CD4-positive, alpha-beta memory T cell (primary cell): ENCODE data around the gene SMIM14. TPM values are rescaled to one million over a fixed set of nuclear protein-coding genes. Genes with fewer than 3 reads are reported as not detected.
"Not testable (repeated sequence)": the region's sequence is repeated elsewhere in the genome, so short reads cannot be mapped to it uniquely, and the experiment has no call there.

ENCODE experiments used
- CTCF ChIA-PET: fragments of 350-600 bp; sonication (Branson Sonifier 250); formaldehyde crosslinking; loops from one replicate; lab custom pipeline; 2021; ENCODE audit warnings: inconsistent platforms; ENCODE audit not compliant: partially characterized antibody; lab: Charles Lee
- POLR2A ChIA-PET: fragments of 350-600 bp; sonication (Branson Sonifier 250); formaldehyde crosslinking; loops from one replicate; lab custom pipeline; 2021; ENCODE audit not compliant: partially characterized antibody; lab: Charles Lee
- DNase-seq, 5 donors: peaks; one replicate each; pipeline versions ENCODE4 v3.0.0 to v3.0.0-alpha.2; 2020 to 2022; ENCODE audit warnings: mixed read lengths in 1 of 5
- H3K27ac ChIP-seq: one replicate; pipeline ENCODE4 v1.7.0; 2013; ENCODE audit warnings: low read depth, low read length
- H3K27me3 ChIP-seq: 2 replicates; pipeline ENCODE4 v1.7.0; 2013; ENCODE audit warnings: mild to moderate bottlenecking, low read length, moderate library complexity; ENCODE audit not compliant: insufficient read depth
- H3K36me3 ChIP-seq: 2 replicates; pipeline ENCODE4 v1.7.0; 2013; ENCODE audit warnings: mild to moderate bottlenecking, low read length, moderate library complexity; ENCODE audit not compliant: insufficient read depth
- H3K4me1 ChIP-seq: 2 replicates; pipeline ENCODE4 v1.7.0; 2013; ENCODE audit warnings: mild to moderate bottlenecking, low read length, moderate library complexity; ENCODE audit not compliant: insufficient read depth
- H3K4me3 ChIP-seq, 2 donors: one replicate each; pipeline ENCODE4 v1.7.0; 2013; ENCODE audit warnings: low read length in 2 of 2, mild to moderate bottlenecking in 1 of 2
- H3K9me3 ChIP-seq, 2 donors: one replicate each; pipeline ENCODE4 v1.7.0; 2013; ENCODE audit warnings: low read length in 2 of 2, control low read depth in 1 of 2; ENCODE audit not compliant: control insufficient read depth in 1 of 2
- H3K27ac Mint-ChIP-seq, 7 donors: one replicate each; pipeline ENCODE4 v1.8.0; 2020 to 2021; ENCODE audit warnings: mixed read lengths in 7 of 7, mild to moderate bottlenecking in 6 of 7, inconsistent platforms in 3 of 7, moderate library complexity in 3 of 7
- H3K27me3 Mint-ChIP-seq, 2 donors: one replicate each; pipeline ENCODE4 v1.8.0; 2020 to 2021; ENCODE audit warnings: mixed read lengths in 2 of 2
- H3K36me3 Mint-ChIP-seq, 2 donors: one replicate each; pipeline ENCODE4 v1.8.0; 2020 to 2021; ENCODE audit warnings: mixed read lengths in 2 of 2, inconsistent platforms in 1 of 2, mild to moderate bottlenecking in 1 of 2
- H3K4me1 Mint-ChIP-seq, 4 donors: one replicate each; pipeline ENCODE4 v1.8.0; 2020 to 2021; ENCODE audit warnings: mixed read lengths in 4 of 4, mild to moderate bottlenecking in 1 of 4
- H3K4me3 Mint-ChIP-seq, 8 donors: one replicate each; pipeline ENCODE4 v1.8.0; 2020 to 2021; ENCODE audit warnings: mixed read lengths in 8 of 8, mild to moderate bottlenecking in 7 of 8, moderate library complexity in 6 of 8, inconsistent platforms in 3 of 8
- H3K9me3 Mint-ChIP-seq, 8 donors: one replicate each; pipeline ENCODE4 v1.8.0; 2020 to 2021; ENCODE audit warnings: mixed read lengths in 8 of 8, mild to moderate bottlenecking in 5 of 8, inconsistent platforms in 3 of 8, moderate library complexity in 1 of 8
- intact Hi-C: fragments of 100-400 bp; cut with micrococcal nuclease; formaldehyde crosslinking; loops from one replicate; pipeline ENCODE4 v1.15.1; 2023
- polyA plus RNA-seq, 2 donors: library from polyadenylated mRNA; unstranded; fragments of 300-500 nt; fragmentation: Illumina TruSeq; gene quantifications; one replicate each; pipeline ENCODE4 v1.2.3, GENCODE V29; 2021
- total RNA-seq, 2 experiments: library from RNA; stranded (reverse); gene quantifications; one replicate each; pipeline ENCODE4 v1.2.3, GENCODE V29; 2021

SMIM14 gene
- total and polyA plus RNA-seq, 4 experiments from 2014 or later: 15.5 to 54.4 (median 28.1) TPM

DNA sequence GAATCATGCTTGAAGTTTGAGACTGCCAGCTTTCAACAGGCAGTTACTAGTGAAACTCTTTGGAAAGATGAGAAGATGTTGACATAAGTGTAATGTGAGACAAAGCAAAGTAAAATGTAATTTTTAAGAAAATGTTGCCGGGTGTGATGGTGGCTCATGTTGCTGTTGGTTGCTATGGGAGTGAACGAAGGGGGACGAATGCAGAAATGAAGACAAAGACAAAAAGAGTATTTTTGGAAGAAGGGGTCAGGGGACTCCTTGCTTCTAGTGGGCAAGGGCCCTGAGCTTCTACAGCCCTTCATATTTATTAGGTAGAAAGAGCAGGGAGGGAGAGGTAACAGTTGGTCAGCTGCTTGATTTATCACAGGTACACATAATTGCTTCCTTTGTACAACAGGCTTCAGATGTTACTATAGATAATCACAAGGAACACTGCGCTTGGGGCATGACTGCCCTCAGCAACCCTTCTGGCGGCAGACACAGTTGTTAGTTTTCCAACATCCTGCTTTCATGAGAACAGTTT is 99.5 kb downstream of the SMIM14 start:
- Histone ChIP-seq H3K36me3 (no peaks in the 10 kb centered on the region), H3K4me1 (no peaks in the 10 kb centered on the region), H3K9me3 (no peaks in the 10 kb centered on the region), H3K27ac (no peak overlapping the region), H3K4me3 (no peak overlapping the region), H3K27me3 (no peaks in the 10 kb centered on the region)
- H3K27ac Mint-ChIP-seq: no peak overlapping the region
- H3K36me3 Mint-ChIP-seq: peaks cover 5 to 15% of the 10 kb centered on the region in 2 donors
- no peaks in the 10 kb centered on the region for H3K4me1 Mint-ChIP-seq
- ChIA-PET POLR2A (no interaction called here), CTCF (no interaction called here)
- no peak overlapping the region for H3K4me3 Mint-ChIP-seq
- H3K27me3 Mint-ChIP-seq: no peaks in the 10 kb centered on the region
- no peak for DNase-seq
- peaks cover 0 to 2% (median 0%) of the 10 kb centered on the region in 8 donors for H3K9me3 Mint-ChIP-seq
- intact Hi-C loops: no loop called here

DNA sequence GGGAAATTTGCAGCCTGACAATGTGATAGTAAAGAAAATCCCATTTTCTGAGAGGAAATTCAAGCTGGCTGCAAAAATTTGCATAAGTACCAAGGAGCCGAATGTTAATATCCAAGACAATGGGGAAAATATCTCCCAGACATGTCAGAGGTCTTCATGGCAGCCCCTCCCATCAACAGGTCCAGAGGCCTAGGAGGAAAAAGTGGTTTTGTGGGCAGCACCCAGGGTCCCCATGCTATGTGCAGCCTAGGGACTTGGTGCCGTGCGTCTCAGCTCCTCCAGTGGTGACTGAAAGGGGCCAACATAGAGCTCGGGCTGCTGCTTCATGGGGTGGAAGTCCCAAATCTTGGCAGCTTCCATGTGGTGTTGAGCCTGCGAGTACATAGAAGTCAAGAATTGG is 105.1 kb downstream of the SMIM14 start:
- H3K27ac ChIP-seq: no peak overlapping the region
- H3K27me3 ChIP-seq: no peaks in the 10 kb centered on the region
- H3K9me3 ChIP-seq: no peaks in the 10 kb centered on the region
- H3K4me1 ChIP-seq: no peaks in the 10 kb centered on the region
- CTCF ChIA-PET: no interaction called here
- H3K9me3 Mint-ChIP-seq: peaks cover 0 to 29% (median 21%) of the 10 kb centered on the region in 8 donors
- POLR2A ChIA-PET: no interaction called here
- peaks cover 0 to under 1% (median under 1%) of the 10 kb centered on the region in 4 donors for H3K4me1 Mint-ChIP-seq
- no peaks in the 10 kb centered on the region for H3K27me3 Mint-ChIP-seq
- H3K4me3 Mint-ChIP-seq: no peak overlapping the region
- peaks cover 20 to 33% of the 10 kb centered on the region in 2 donors for H3K36me3 Mint-ChIP-seq
- H3K36me3 ChIP-seq: no peaks in the 10 kb centered on the region
- no peak overlapping the region for H3K27ac Mint-ChIP-seq
- DNase-seq: no peak
- intact Hi-C loops: no loop called here
- H3K4me3 ChIP-seq: no peak overlapping the region

DNA sequence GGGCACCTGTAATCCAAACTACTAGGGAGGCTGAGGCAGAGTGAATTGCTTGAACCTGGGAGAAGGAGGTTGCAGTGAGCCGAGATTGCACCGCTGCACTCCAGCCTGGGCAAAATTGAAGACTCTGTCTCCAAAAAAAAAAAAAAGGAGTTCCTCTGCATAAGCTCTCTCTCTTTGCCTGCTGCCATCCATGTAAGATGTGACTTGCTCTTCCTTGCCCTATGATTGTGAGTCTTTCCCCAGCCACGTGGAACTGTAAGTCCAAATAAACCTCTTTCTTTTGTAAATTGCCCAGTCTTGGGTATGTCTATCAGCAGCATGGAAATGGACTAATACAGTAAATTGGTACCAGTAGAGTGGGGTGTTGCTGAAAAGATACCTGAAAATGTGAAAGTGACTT is 106.4 kb downstream of the SMIM14 start:
- DNase-seq, H3K27me3 Mint-ChIP-seq, H3K4me3 ChIP-seq, H3K36me3 ChIP-seq, H3K9me3 ChIP-seq, intact Hi-C loops, H3K4me1 ChIP-seq, CTCF ChIA-PET, H3K4me3 Mint-ChIP-seq, POLR2A ChIA-PET, H3K27me3 ChIP-seq, H3K27ac ChIP-seq: not testable (repeated sequence)
- H3K9me3 Mint-ChIP-seq: peaks cover 0 to 29% (median 21%) of the 10 kb centered on the region in 8 donors
- peaks cover 25 to 33% of the 10 kb centered on the region in 2 donors for H3K36me3 Mint-ChIP-seq
- H3K4me1 Mint-ChIP-seq: peaks cover 3 to 11% (median 5%) of the 10 kb centered on the region in 4 donors
- H3K27ac Mint-ChIP-seq: peak overlapping the region in 1 of 7 donors; percentile 30

- ChIA-PET CTCF (no interaction called here), POLR2A (no interaction called here)
- Histone ChIP-seq H3K4me1 (peaks cover 17% of the 10 kb centered on the region), H3K27ac (no peak overlapping the region), H3K36me3 (no peaks in the 10 kb centered on the region), H3K4me3 (no peak overlapping the region), H3K9me3 (no peaks in the 10 kb centered on the region), H3K27me3 (no peaks in the 10 kb centered on the region)
- no peaks in the 10 kb centered on the region for H3K27me3 Mint-ChIP-seq
- peaks cover 10 to 25% (median 16%) of the 10 kb centered on the region in 4 donors for H3K4me1 Mint-ChIP-seq
- H3K27ac Mint-ChIP-seq: peak overlapping the region in 1 of 7 donors; percentile 18
- DNase-seq: no peak
- peaks cover 0 to 29% (median 21%) of the 10 kb centered on the region in 8 donors for H3K9me3 Mint-ChIP-seq
- peaks cover 28 to 30% of the 10 kb centered on the region in 2 donors for H3K36me3 Mint-ChIP-seq
- no peak overlapping the region for H3K4me3 Mint-ChIP-seq
- intact Hi-C loops: no loop called here
Observed at GRCh38 chr4:39530682-39531081, 108.0 kb downstream of the SMIM14 start.

DNA sequence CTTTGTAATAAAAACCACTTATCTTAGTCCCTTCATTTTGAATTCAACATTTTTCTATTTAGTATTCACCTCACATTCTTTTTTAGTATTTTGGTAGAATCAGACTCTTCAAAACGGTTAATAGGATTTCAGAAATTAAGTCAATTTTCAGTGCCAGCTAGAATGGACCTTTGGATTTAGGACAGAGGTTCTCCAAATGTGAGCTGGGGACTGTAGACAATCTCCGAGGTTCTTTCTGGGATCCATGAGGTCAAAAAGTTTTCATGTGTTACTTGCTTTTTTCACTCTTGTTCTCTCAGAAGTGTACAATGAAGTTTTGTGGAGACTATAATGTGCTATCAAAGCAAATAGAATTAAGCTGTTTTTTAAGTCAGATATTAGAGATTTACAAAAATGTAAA is 109.1 kb downstream of the SMIM14 start:
- POLR2A ChIA-PET: no interaction called here

GRCh38 chr4:39528061-39528465 is 110.6 kb downstream of the SMIM14 start:
- POLR2A ChIA-PET: interaction anchor here (1.1 to 2.6 kb wide), 4 partner anchors 69 to 449 kb away, joined by 3 to 25 read pairs (median 17); partner anchors contain the start of genes LIAS, PDS5A, RPL9 and SMIM14
- intact Hi-C loops: loop anchor here (5.0 kb wide), 1 partner anchor 529 kb away; the partner anchor contains the start of gene N4BP2
- no peaks in the 10 kb centered on the region for H3K36me3 ChIP-seq
- no peaks in the 10 kb centered on the region for H3K27me3 Mint-ChIP-seq
- H3K36me3 Mint-ChIP-seq: peaks cover 23 to 25% of the 10 kb centered on the region in 2 donors
- peaks cover 0 to 29% (median 21%) of the 10 kb centered on the region in 8 donors for H3K9me3 Mint-ChIP-seq
- peaks cover 18% of the 10 kb centered on the region for H3K4me1 ChIP-seq
- peak overlapping the region; percentile 88 to 99 (median 98) for H3K4me3 Mint-ChIP-seq
- H3K27ac ChIP-seq: peak overlapping the region; percentile 69
- peak overlapping the region; percentile 78 to 93 (median 90) for H3K27ac Mint-ChIP-seq
- peak overlapping the region; percentile 71 to 91 for H3K4me3 ChIP-seq
- CTCF ChIA-PET: interaction anchor here (1.0 to 1.4 kb wide), 3 partner anchors 8 to 59 kb away, joined by 3 to 9 read pairs (median 3); no protein-coding TSS in a partner anchor
- H3K27me3 ChIP-seq: no peaks in the 10 kb centered on the region
- H3K9me3 ChIP-seq: no peaks in the 10 kb centered on the region
- DNase-seq: peak in 2 of 5 donors; percentile 1 to 2
- peaks cover 10 to 25% (median 18%) of the 10 kb centered on the region in 4 donors for H3K4me1 Mint-ChIP-seq

More for the DNA sequence above, 109.1 kb downstream of the SMIM14 start:
- peaks cover 27 to 29% of the 10 kb centered on the region in 2 donors for H3K36me3 Mint-ChIP-seq
- H3K27ac ChIP-seq: no peak overlapping the region
- H3K27me3 ChIP-seq: no peaks in the 10 kb centered on the region
- no peak for DNase-seq
- H3K4me3 ChIP-seq: no peak overlapping the region
- H3K4me3 Mint-ChIP-seq: peak overlapping the region in 4 of 8 donors; percentile 33 to 57 (median 44)
- CTCF ChIA-PET: interaction anchor here (0.7 kb wide), 1 partner anchor 19 kb away, joined by 3 read pairs; no protein-coding TSS in a partner anchor
- peak overlapping the region in 3 of 7 donors; percentile 6 to 59 (median 50) for H3K27ac Mint-ChIP-seq
- no peaks in the 10 kb centered on the region for H3K27me3 Mint-ChIP-seq
- peaks cover 0 to 29% (median 21%) of the 10 kb centered on the region in 8 donors for H3K9me3 Mint-ChIP-seq
- no peaks in the 10 kb centered on the region for H3K9me3 ChIP-seq
- H3K4me1 ChIP-seq: peaks cover 18% of the 10 kb centered on the region
- intact Hi-C loops: loop anchor here (5.0 kb wide), 1 partner anchor 528 kb away; the partner anchor contains the start of gene N4BP2
- no peaks in the 10 kb centered on the region for H3K36me3 ChIP-seq
- H3K4me1 Mint-ChIP-seq: peaks cover 10 to 25% (median 18%) of the 10 kb centered on the region in 4 donors
